HL-60 (cell line): ENCODE results near the gene ABL2.

Experiments
- REST ChIP-seq: IDR thresholded peaks from 2 replicates; pipeline ENCODE4 v1.6.1; 2012; ENCODE audit warnings: low read depth; ENCODE audit not compliant: insufficient replicate concordance
- TF ChIP-seq, protein P1 (sequence below): IDR thresholded peaks from one replicate; pipeline ENCODE4 v1.5.1; 2011; ENCODE audit warnings: low read length, control low read depth, inconsistent platforms; ENCODE audit not compliant: insufficient read depth

DNA sequence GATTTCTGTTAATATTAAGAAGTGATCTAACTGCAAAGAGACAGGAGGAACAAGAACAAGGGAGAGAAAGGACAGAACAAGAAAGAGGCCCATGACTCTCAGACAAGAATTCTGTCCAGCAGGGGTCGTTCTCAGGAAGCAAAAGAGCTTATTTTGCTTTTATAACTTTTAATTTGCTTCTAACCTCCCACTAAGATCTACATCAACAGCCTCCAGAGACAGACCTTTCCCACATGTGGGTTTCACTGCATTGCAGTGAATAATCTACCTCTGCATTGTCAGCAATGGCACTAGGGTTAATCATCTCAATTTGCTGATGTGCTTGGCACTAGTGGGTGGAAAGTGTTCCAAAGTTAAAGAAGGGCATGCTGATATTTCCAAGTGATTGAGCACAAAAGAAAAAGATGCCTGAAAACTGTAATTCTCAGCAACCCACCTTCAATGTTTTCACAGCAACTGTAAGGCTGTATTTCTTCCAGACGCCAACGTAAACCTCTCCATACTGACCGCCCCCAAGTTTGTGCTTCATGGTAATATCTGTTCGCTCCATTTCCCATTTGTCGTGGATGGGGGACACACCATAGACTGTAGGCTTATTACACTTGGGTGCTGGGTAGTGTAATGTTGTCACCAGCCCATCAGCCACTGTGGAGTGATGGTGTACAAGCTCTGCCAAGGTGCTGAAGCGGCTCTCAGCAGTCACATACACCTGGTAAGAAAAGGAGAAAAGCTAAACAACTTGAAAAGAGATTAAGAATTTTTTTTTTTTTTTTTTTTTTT is 108.1 kb downstream of the ABL2 start:
- TF ChIP-seq, protein P1, sequence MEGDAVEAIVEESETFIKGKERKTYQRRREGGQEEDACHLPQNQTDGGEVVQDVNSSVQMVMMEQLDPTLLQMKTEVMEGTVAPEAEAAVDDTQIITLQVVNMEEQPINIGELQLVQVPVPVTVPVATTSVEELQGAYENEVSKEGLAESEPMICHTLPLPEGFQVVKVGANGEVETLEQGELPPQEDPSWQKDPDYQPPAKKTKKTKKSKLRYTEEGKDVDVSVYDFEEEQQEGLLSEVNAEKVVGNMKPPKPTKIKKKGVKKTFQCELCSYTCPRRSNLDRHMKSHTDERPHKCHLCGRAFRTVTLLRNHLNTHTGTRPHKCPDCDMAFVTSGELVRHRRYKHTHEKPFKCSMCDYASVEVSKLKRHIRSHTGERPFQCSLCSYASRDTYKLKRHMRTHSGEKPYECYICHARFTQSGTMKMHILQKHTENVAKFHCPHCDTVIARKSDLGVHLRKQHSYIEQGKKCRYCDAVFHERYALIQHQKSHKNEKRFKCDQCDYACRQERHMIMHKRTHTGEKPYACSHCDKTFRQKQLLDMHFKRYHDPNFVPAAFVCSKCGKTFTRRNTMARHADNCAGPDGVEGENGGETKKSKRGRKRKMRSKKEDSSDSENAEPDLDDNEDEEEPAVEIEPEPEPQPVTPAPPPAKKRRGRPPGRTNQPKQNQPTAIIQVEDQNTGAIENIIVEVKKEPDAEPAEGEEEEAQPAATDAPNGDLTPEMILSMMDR: peak; percentile 56
- no peak for TF ChIP-seq REST
